ENCODE data around the gene ZNF460. TPM values are rescaled to one million over a fixed set of nuclear protein-coding genes. Genes with fewer than 3 reads are reported as not detected.
"Not testable (repeated sequence)": the region's sequence is repeated elsewhere in the genome, so short reads cannot be mapped to it uniquely, and the experiment has no call there.

The ZNF460 gene
- total and polyA plus RNA-seq, 2 donors (not counting 1 experiment from before 2014, with no cell fraction given), result 8.4 to 90.5 TPM

- CTCF ChIA-PET, result no interaction called here
- H3K9me3 ChIP-seq (ENCODE audit: control extremely low read depth in 1 of 3, control insufficient read depth in 2 of 3, insufficient read depth in 1 of 3, low read length in 2 of 3), result no peaks in the 10 kb centered on the region
- intact Hi-C loops (cut with micrococcal nuclease), result no loop called here
- peaks cover 15 to 68% of the 10 kb centered on the region in 2 experiments for H3K36me3 ChIP-seq (replicated peaks in 1 of 2; ENCODE audit: control extremely low read depth in 1 of 2, control insufficient read depth in 1 of 2, extremely low read depth in 1 of 2, insufficient read depth in 2 of 2, low read length in 1 of 2)
- H3K27me3 ChIP-seq (replicated peaks in 1 of 4; ENCODE audit: control extremely low read depth in 1 of 4, control insufficient read depth in 3 of 4, insufficient read depth in 4 of 4, low read length in 3 of 4), result no peaks in the 10 kb centered on the region
- no peaks in the 10 kb centered on the region for H3K27me3 Mint-ChIP-seq
- peaks cover 18% of the 10 kb centered on the region for H3K79me2 ChIP-seq (ENCODE audit: control insufficient read depth, insufficient read depth, low read length)
- 93% methylated on average over 5 of the region's 6 CpGs for WGBS (ENCODE audit: insufficient coverage)
- H3K27ac ChIP-seq (ENCODE audit: low read length in 2 of 2), result no peak overlapping the region
- H3K27ac Mint-ChIP-seq, result no peak overlapping the region
- peaks cover 2% of the 10 kb centered on the region for H3K4me1 Mint-ChIP-seq
- no peak overlapping the region for H3K4me2 ChIP-seq (replicated peaks; ENCODE audit: low read depth, low read length, poor library complexity, severe bottlenecking)
- DNase-seq (no peak), ATAC-seq (ENCODE audit: low read depth) (no peak)
- H4K20me1 ChIP-seq (ENCODE audit: control insufficient read depth, insufficient read depth, low read length, poor library complexity, severe bottlenecking), result no peaks in the 10 kb centered on the region
- no peak for TF ChIP-seq EZH2 (IDR thresholded peaks at IDR 0.05; ENCODE audit: borderline replicate concordance, insufficient read depth, low read depth, low read length, poor library complexity, severe bottlenecking)
- TF ChIP-seq CTCF (IDR thresholded peaks at IDR 0.05), result no peak
- no peak overlapping the region for H3K4me3 Mint-ChIP-seq
- H3K9ac ChIP-seq (ENCODE audit: low read length), result no peak overlapping the region
- no peak overlapping the region for H3K4me3 ChIP-seq (ENCODE audit: control extremely low read depth in 1 of 5, extremely low read depth in 1 of 5, insufficient read depth in 1 of 5, low read depth in 2 of 5, low read length in 4 of 5)
- POLR2A ChIA-PET, result no interaction called here
- H3K4me1 ChIP-seq (ENCODE audit: control insufficient read depth in 2 of 2, insufficient read depth in 2 of 2, low read length in 2 of 2), result no peaks in the 10 kb centered on the region
- no peaks in the 10 kb centered on the region for H3K9me3 Mint-ChIP-seq (ENCODE audit: insufficient read depth)
- no peak overlapping the region for H2AFZ ChIP-seq (ENCODE audit: insufficient read depth, low read depth, low read length, poor library complexity, severe bottlenecking)
These were observed 31.6 kb upstream of the ZNF460 start for GRCh38 chr19:57248646-57249045.

- no peak overlapping the region for H3K27ac ChIP-seq (ENCODE audit: low read length in 2 of 2)
- H3K27ac Mint-ChIP-seq, result no peak overlapping the region
- no peak overlapping the region for H3K4me2 ChIP-seq (replicated peaks; ENCODE audit: low read depth, low read length, poor library complexity, severe bottlenecking)
- H3K9me3 Mint-ChIP-seq (ENCODE audit: insufficient read depth), result no peaks in the 10 kb centered on the region
- no peaks in the 10 kb centered on the region for H4K20me1 ChIP-seq (ENCODE audit: control insufficient read depth, insufficient read depth, low read length, poor library complexity, severe bottlenecking)
- peaks cover 2% of the 10 kb centered on the region for H3K4me1 Mint-ChIP-seq
- ChIA-PET CTCF (no interaction called here), POLR2A (no interaction called here)
- H3K27me3 Mint-ChIP-seq, result no peaks in the 10 kb centered on the region
- no peaks in the 10 kb centered on the region for H3K9me3 ChIP-seq (ENCODE audit: control extremely low read depth in 1 of 3, control insufficient read depth in 2 of 3, insufficient read depth in 1 of 3, low read length in 2 of 3)
- H3K9ac ChIP-seq (ENCODE audit: low read length), result no peak overlapping the region
- intact Hi-C loops (cut with micrococcal nuclease), result no loop called here
- no peak for DNase-seq
- no peak overlapping the region for H2AFZ ChIP-seq (ENCODE audit: insufficient read depth, low read depth, low read length, poor library complexity, severe bottlenecking)
- H3K4me3 ChIP-seq (ENCODE audit: control extremely low read depth in 1 of 5, extremely low read depth in 1 of 5, insufficient read depth in 1 of 5, low read depth in 2 of 5, low read length in 4 of 5), result no peak overlapping the region
- H3K79me2 ChIP-seq (ENCODE audit: control insufficient read depth, insufficient read depth, low read length), result peaks cover 14% of the 10 kb centered on the region
- H3K4me1 ChIP-seq (ENCODE audit: control insufficient read depth in 2 of 2, insufficient read depth in 2 of 2, low read length in 2 of 2), result no peaks in the 10 kb centered on the region
- H3K36me3 ChIP-seq (replicated peaks in 1 of 2; ENCODE audit: control extremely low read depth in 1 of 2, control insufficient read depth in 1 of 2, extremely low read depth in 1 of 2, insufficient read depth in 2 of 2, low read length in 1 of 2), result peaks cover 15 to 70% of the 10 kb centered on the region in 2 experiments
- no peak overlapping the region for H3K4me3 Mint-ChIP-seq
- TF ChIP-seq EZH2 (IDR thresholded peaks at IDR 0.05; ENCODE audit: borderline replicate concordance, insufficient read depth, low read depth, low read length, poor library complexity, severe bottlenecking) (no peak), CTCF (IDR thresholded peaks at IDR 0.05) (no peak)
- ATAC-seq (ENCODE audit: low read depth), result no peak
- H3K27me3 ChIP-seq (replicated peaks in 1 of 4; ENCODE audit: control extremely low read depth in 1 of 4, control insufficient read depth in 3 of 4, insufficient read depth in 4 of 4, low read length in 3 of 4), result no peaks in the 10 kb centered on the region
- WGBS (ENCODE audit: insufficient coverage), result no CpG with 5 or more reads among the region's 1 CpG
These were observed 31.0 kb upstream of the ZNF460 start for GRCh38 chr19:57249329-57249728.

GRCh38 chr19:57253767-57254166 lies 26.5 kb upstream of the ZNF460 start:
- H3K4me1 ChIP-seq (ENCODE audit: control insufficient read depth in 2 of 2, insufficient read depth in 2 of 2, low read length in 2 of 2); H3K9me3 Mint-ChIP-seq (ENCODE audit: insufficient read depth); H3K4me2 ChIP-seq (replicated peaks; ENCODE audit: low read depth, low read length, poor library complexity, severe bottlenecking); H3K9me3 ChIP-seq (ENCODE audit: control extremely low read depth in 1 of 3, control insufficient read depth in 2 of 3, insufficient read depth in 1 of 3, low read length in 2 of 3); H2AFZ ChIP-seq (ENCODE audit: insufficient read depth, low read depth, low read length, poor library complexity, severe bottlenecking); intact Hi-C loops (cut with micrococcal nuclease); H3K9ac ChIP-seq (ENCODE audit: low read length); H3K4me1 Mint-ChIP-seq; H3K27me3 ChIP-seq (replicated peaks in 1 of 4; ENCODE audit: control extremely low read depth in 1 of 4, control insufficient read depth in 3 of 4, insufficient read depth in 4 of 4, low read length in 3 of 4); H3K4me3 ChIP-seq (ENCODE audit: control extremely low read depth in 1 of 5, extremely low read depth in 1 of 5, insufficient read depth in 1 of 5, low read depth in 2 of 5, low read length in 4 of 5); ATAC-seq (ENCODE audit: low read depth); H4K20me1 ChIP-seq (ENCODE audit: control insufficient read depth, insufficient read depth, low read length, poor library complexity, severe bottlenecking); DNase-seq; H3K27me3 Mint-ChIP-seq; POLR2A ChIA-PET; H3K27ac Mint-ChIP-seq; H3K79me2 ChIP-seq (ENCODE audit: control insufficient read depth, insufficient read depth, low read length); CTCF ChIA-PET; H3K4me3 Mint-ChIP-seq; H3K27ac ChIP-seq (ENCODE audit: low read length in 2 of 2): not testable (repeated sequence)
- WGBS (ENCODE audit: insufficient coverage), result 100% methylated on average over 1 of the region's 11 CpGs
- peaks cover 14 to 46% of the 10 kb centered on the region in 2 experiments for H3K36me3 ChIP-seq (replicated peaks in 1 of 2; ENCODE audit: control extremely low read depth in 1 of 2, control insufficient read depth in 1 of 2, extremely low read depth in 1 of 2, insufficient read depth in 2 of 2, low read length in 1 of 2)
